ENCODE data around the gene ENTPD3. TPM values are rescaled to one million over a fixed set of nuclear protein-coding genes. Genes with fewer than 3 reads are reported as not detected.

The ENTPD3 gene
- total and polyA plus RNA-seq, 2 donors from 2014 or later: 1.1 TPM

- TF ChIP-seq CTCF (IDR thresholded peaks at IDR 0.05; ENCODE audit: borderline replicate concordance, extremely low read depth, insufficient read depth): no peak
- Histone ChIP-seq H3K9me3 (ENCODE audit: control insufficient read depth in 2 of 3, insufficient read depth in 1 of 3, low read length in 3 of 3) (no peaks in the 10 kb centered on the region), H3K4me3 (ENCODE audit: low read length in 3 of 3) (no peak overlapping the region), H3K4me1 (ENCODE audit: control insufficient read depth in 2 of 3, insufficient read depth in 2 of 3, low read depth in 1 of 3, low read length in 3 of 3) (no peaks in the 10 kb centered on the region), H3K36me3 (ENCODE audit: control insufficient read depth in 2 of 3, insufficient read depth in 3 of 3, low read length in 3 of 3) (peaks cover 0 to 4% (median 3%) of the 10 kb centered on the region in 3 donors), H3K27me3 (ENCODE audit: control insufficient read depth, insufficient read depth, low read length) (no peaks in the 10 kb centered on the region), H3K27ac (ENCODE audit: low read depth in 2 of 2, low read length in 2 of 2) (no peak overlapping the region), H3K9ac (ENCODE audit: low read length in 3 of 3) (no peak overlapping the region)
- no peak for DNase-seq
- FAIRE-seq: no peak
- intact Hi-C loops (cut with DNase I): no loop called here
These were observed 35.9 kb downstream of the ENTPD3 start for GRCh38 chr3:40422861-40423260.

- Histone ChIP-seq H3K27ac (ENCODE audit: low read depth in 2 of 2, low read length in 2 of 2) (no peak overlapping the region), H3K36me3 (ENCODE audit: control insufficient read depth in 2 of 3, insufficient read depth in 3 of 3, low read length in 3 of 3) (peaks cover 0 to 4% (median 3%) of the 10 kb centered on the region in 3 donors), H3K9me3 (ENCODE audit: control insufficient read depth in 2 of 3, insufficient read depth in 1 of 3, low read length in 3 of 3) (no peaks in the 10 kb centered on the region), H3K4me1 (ENCODE audit: control insufficient read depth in 2 of 3, insufficient read depth in 2 of 3, low read depth in 1 of 3, low read length in 3 of 3) (no peaks in the 10 kb centered on the region), H3K9ac (ENCODE audit: low read length in 3 of 3) (no peak overlapping the region), H3K27me3 (ENCODE audit: control insufficient read depth, insufficient read depth, low read length) (no peaks in the 10 kb centered on the region), H3K4me3 (ENCODE audit: low read length in 3 of 3) (no peak overlapping the region)
- intact Hi-C loops (cut with DNase I): no loop called here
- no peak for TF ChIP-seq CTCF (IDR thresholded peaks at IDR 0.05; ENCODE audit: borderline replicate concordance, extremely low read depth, insufficient read depth)
- no peak for FAIRE-seq
- DNase-seq: peak in 1 of 5 donors; percentile 3
These were observed 40.2 kb downstream of the ENTPD3 start for GRCh38 chr3:40427045-40427669.

- no peak for FAIRE-seq
These were observed 45.8 kb downstream of the ENTPD3 start for GRCh38 chr3:40432793-40433192.

More at GRCh38 chr3:40432793-40433192, 45.8 kb downstream of the ENTPD3 start:
- H3K4me3 ChIP-seq (ENCODE audit: low read length in 3 of 3): no peak overlapping the region
- no peak for DNase-seq
- H3K4me1 ChIP-seq (ENCODE audit: control insufficient read depth in 2 of 3, insufficient read depth in 2 of 3, low read depth in 1 of 3, low read length in 3 of 3): no peaks in the 10 kb centered on the region
- no peak overlapping the region for H3K27ac ChIP-seq (ENCODE audit: low read depth in 2 of 2, low read length in 2 of 2)
- no peaks in the 10 kb centered on the region for H3K27me3 ChIP-seq (ENCODE audit: control insufficient read depth, insufficient read depth, low read length)
- H3K9ac ChIP-seq (ENCODE audit: low read length in 3 of 3): no peak overlapping the region
- no peaks in the 10 kb centered on the region for H3K36me3 ChIP-seq (ENCODE audit: control insufficient read depth in 2 of 3, insufficient read depth in 3 of 3, low read length in 3 of 3)
- H3K9me3 ChIP-seq (ENCODE audit: control insufficient read depth in 2 of 3, insufficient read depth in 1 of 3, low read length in 3 of 3): no peaks in the 10 kb centered on the region
- no peak for TF ChIP-seq CTCF (IDR thresholded peaks at IDR 0.05; ENCODE audit: borderline replicate concordance, extremely low read depth, insufficient read depth)
- intact Hi-C loops (cut with DNase I): no loop called here

Data from kidney (tissue), 14 donors.